Activated naive CD4-positive, alpha-beta T cell treated with Interleukin-2 at 50 U/mL for 16 hours (primary cell): ENCODE results near the gene MS4A7.
A peak's percentile ranks its signal among the peaks of the same experiment; 100 is the strongest.
"Not testable (repeated sequence)": the region's sequence is repeated elsewhere in the genome, so short reads cannot be mapped to it uniquely, and the experiment has no call there.

Source experiments
- DNase-seq: peaks from one replicate; pipeline ENCODE4 v3.0.0-alpha.2; 2020

The MS4A7 gene

GRCh38 chr11:60378354-60378753, at the start of gene MS4A7:
TSS of gene MS4A7 (plus strand) at chr11:60378532. CDS start at chr11:60383142, 4,610 bp downstream.
- DNase-seq, result no peak

GRCh38 chr11:60332846-60333245, 45.5 kb upstream of the MS4A7 start:
- DNase-seq, result no peak

- peak; percentile 54 for DNase-seq
These were observed 44.2 kb upstream of the MS4A7 start for GRCh38 chr11:60334005-60334620.

- DNase-seq, result no peak
These were observed 41.5 kb upstream of the MS4A7 start for GRCh38 chr11:60336767-60337391.

- DNase-seq, result no peak
These were observed 40.3 kb upstream of the MS4A7 start for GRCh38 chr11:60338053-60338452.

GRCh38 chr11:60339356-60339755, 39.0 kb upstream of the MS4A7 start:
- DNase-seq, result no peak

GRCh38 chr11:60343094-60343704, 35.1 kb upstream of the MS4A7 start:
- no peak for DNase-seq

- DNase-seq, result no peak
These were observed 34.2 kb upstream of the MS4A7 start for GRCh38 chr11:60344146-60344545.

- DNase-seq, result no peak
These were observed 32.8 kb upstream of the MS4A7 start for GRCh38 chr11:60345489-60345888.

- no peak for DNase-seq
These were observed 31.1 kb upstream of the MS4A7 start for GRCh38 chr11:60347084-60347797.

GRCh38 chr11:60348116-60348515, 30.2 kb upstream of the MS4A7 start:
- no peak for DNase-seq

- DNase-seq, result no peak
These were observed 28.3 kb upstream of the MS4A7 start for GRCh38 chr11:60349990-60350389.

- no peak for DNase-seq
These were observed 20.6 kb upstream of the MS4A7 start for GRCh38 chr11:60357771-60358170.

- DNase-seq, result no peak
These were observed 17.7 kb upstream of the MS4A7 start for GRCh38 chr11:60360621-60361020.

- DNase-seq, result no peak
These were observed 16.1 kb upstream of the MS4A7 start for GRCh38 chr11:60362241-60362640.

GRCh38 chr11:60363542-60364470, 14.5 kb upstream of the MS4A7 start:
- peak; percentile 52 for DNase-seq

- not testable (repeated sequence) for DNase-seq
These were observed 11.9 kb upstream of the MS4A7 start for GRCh38 chr11:60366262-60366904.

GRCh38 chr11:60367009-60367408, 11.3 kb upstream of the MS4A7 start:
- no peak for DNase-seq

- no peak for DNase-seq
These were observed 10.4 kb upstream of the MS4A7 start for GRCh38 chr11:60367896-60368295.

- DNase-seq, result no peak
These were observed 8.0 kb upstream of the MS4A7 start for GRCh38 chr11:60370252-60370810.

GRCh38 chr11:60370811-60371298, 7.5 kb upstream of the MS4A7 start:
- no peak for DNase-seq

GRCh38 chr11:60371386-60371785, 6.9 kb upstream of the MS4A7 start:
- no peak for DNase-seq
